Measurements from ENCODE around the gene PCGF1.

PCGF1 gene

DNA sequence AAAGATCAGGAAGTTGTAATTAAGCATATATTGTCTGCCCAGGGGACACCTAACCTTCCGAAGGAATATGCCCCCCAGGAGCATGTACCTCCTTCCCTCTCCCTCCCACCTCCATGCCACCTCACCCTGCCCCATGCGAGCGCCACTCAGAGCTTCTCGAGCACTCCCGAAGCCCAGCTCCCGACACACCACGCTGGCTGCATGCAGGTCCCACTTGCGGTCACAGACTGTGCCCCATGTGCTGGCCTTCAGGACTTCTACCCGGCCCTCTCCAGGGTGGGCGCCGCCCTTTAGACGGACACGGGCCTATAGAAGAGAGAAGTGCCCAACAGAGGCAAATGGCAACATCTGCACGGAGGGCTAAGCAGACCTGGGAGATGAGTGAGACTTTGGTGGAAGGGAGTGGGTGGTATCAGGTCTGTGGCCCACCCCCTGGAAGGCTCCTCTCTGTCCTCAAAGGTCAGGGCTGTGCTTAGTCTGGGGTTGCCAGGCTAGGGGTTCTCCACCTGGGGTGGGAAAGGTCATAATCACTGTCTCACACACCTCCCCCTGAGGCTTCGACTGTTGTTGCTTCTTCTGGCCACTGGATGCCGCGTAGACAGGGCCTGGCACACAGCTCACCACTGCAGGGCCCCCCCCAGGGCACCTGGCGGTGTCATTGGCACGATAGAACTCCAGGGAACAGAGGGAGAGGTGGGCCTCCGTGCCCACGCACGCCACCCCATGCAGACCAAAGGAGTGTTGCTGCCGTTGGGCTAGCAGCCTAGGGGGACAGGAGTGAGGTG is 28.9 kb upstream of the PCGF1 start:
- no peak for DNase-seq

DNA sequence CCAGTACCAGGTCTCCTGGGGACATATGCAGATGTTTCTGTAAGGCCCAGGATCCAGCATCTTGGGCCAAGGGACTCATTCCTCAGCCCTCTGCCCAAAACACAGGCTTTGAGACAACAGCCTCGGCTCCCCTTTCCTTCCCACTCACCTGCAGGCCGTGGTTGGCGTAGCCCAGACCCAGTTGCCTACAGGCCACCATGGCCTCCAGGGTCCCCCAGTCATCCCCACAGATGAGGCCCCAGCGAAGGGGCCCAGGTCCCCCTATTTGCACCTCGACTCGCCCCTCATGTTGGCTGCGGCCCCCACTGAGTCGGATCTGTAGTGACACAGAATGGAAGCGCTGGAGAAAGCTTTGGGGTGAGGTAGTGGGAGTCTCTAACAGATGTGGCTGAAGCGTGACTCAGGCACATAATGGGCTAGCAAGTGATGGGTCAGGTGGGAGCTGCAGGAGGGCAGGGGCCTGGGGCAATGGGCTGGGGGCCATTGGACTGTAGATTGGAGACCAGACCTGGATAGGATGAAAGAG is 28.0 kb upstream of the PCGF1 start:
- no peak for DNase-seq

DNA sequence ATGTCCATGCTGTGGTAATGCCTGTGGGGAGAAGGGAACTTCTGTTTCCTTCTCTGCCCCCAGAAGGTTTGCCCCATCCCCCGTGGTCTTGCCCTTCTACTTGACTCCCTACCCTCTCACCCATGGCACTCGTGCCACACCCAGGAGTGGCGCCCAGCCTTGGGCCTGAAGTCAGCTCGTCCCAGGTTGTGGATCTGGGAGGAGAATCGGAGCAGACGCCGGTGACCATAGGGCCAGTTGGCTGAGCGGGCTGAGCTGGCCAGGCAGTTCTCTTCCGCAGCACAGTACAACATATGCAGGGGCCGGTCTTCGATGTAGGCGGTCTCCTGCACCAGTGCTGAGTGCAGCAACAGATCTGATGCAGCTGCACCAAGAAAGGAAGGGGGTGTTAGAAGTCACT is 26.9 kb upstream of the PCGF1 start:
- DNase-seq = no peak

DNA sequence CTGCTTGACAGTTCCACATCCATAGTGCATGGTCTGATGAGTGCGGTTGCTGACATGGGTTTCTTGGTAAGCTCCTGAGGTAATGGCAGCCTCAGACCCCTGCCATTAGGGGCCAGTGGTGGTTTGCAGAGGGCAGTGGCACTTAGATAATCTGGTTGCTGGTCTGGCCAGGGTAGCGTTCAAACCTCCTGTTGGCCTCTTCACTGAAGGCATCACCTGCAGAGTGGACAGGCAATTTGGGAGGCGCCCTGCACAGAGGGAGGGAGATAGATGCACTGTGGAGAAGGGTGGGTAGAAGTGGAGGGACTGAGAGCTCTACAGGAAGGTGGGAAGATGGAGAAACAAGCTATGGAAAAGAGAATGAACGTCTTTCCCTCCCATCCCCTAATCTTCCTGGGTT is 26.0 kb upstream of the PCGF1 start:
- DNase-seq = no peak

DNA sequence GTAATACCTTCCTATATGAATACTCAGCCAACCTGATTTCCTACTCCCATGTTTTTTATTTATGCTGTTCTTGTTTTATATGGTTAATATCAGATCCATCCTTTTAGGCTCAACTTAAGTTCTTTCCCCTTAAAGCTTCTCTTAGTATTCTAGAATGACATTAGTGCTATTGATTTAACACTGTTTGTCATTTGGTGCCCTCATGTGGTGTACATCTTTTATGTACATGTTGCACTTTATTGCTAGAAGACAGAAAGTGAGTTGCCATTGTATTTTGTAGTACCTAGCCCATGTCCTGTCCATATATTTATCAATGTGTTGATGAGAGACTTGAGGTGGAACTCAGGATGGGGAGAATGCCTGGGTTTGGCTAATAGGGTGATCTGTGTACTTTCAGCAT is 24.7 kb upstream of the PCGF1 start:
- DNase-seq = no peak

DNA sequence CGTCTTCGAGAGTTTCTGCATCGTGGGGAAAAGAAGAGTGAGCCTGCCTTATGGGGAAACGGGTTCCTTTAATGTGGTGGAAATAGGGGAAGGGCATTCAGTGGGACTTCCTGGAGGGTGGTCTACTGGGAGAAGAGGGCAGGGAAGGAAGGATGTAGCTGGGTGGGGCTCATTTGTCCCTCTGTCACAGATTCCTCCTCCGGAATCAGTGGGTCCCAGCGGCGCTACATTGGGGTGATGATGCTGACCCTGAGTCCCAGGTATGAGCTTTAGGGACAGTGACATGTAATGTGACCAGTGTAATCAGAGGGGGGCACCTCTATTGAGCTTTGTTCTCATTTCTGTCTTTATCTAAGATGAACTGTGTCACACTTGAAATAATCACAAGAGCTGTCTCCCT is 24.2 kb upstream of the PCGF1 start:
- DNase-seq = no peak

DNA sequence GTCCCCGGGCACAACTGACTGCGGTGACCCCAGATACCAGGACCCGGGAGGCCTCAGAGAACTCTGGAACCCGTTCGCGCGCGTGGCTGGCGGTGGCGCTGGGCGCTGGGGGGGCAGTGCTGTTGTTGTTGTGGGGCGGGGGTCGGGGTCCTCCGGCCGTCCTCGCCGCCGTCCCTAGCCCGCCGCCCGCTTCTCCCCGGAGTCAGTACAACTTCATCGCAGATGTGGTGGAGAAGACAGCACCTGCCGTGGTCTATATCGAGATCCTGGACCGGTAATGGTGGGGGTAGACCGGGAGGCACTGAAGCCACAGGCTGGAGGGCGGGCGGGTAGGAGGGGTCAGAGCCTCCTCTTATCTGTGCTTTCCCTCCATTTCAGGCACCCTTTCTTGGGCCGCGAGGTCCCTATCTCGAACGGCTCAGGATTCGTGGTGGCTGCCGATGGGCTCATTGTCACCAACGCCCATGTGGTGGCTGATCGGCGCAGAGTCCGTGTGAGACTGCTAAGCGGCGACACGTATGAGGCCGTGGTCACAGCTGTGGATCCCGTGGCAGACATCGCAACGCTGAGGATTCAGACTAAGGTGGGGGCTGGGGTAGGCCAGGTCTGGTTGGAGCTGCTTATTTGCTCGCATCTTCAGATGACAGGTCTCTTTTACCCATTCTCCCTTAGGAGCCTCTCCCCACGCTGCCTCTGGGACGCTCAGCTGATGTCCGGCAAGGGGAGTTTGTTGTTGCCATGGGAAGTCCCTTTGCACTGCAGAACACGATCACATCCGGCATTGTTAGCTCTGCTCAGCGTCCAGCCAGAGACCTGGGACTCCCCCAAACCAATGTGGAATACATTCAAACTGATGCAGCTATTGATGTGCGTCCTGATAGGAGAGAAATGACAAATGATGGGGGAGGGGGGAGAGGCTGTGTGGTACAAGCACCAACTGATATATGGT is 23.0 kb upstream of the PCGF1 start:
- DNase-seq = peak; percentile 68

DNA sequence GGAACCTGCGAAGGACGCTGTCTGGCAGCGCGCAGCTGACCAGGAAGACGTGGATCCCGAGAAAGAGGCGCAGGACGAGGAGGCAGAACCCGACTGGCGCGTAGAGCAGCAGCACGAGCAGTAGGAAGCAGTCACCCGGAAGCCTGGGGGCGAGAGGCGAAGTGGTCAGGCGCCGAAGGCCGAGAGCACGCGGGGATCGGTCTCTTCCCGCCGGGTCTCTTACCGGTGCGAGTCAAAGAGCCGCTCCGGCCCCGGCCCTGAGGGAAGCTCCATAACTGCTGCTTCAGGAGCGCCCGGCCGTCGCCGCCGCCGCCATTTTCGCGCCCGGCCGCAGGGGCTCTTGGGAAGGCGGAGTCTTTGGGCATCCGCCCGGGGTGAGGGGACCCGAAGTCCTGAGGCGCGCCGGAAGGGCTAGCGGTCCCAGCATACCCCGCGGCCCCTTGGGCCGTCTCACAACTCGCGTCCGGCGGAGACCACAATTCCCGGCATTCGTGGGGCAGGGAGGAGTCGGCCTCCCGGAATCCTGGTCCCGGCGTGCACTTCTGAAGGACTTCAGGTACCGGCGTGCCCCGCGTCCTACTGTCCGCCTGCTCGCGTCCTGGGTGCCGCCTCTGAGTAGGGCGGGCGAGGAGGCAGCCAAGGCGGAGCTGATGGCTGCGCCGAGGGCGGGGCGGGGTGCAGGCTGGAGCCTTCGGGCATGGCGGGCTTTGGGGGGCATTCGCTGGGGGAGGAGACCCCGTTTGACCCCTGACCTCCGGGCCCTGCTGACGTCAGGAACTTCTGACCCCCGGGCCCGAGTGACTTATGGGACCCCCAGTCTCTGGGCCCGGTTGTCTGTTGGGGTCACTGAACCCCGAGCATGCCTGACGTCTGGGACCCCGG is 22.1 kb upstream of the PCGF1 start, which contains the start of the genes AUP1 and HTRA2:
Gene AUP1, minus strand, starts transcription at position 350 of the 882 bp plus-strand sequence. Its CDS starts 77 bp downstream, at position 273.
Gene HTRA2, plus strand, starts transcription at position 577 of the 882 bp plus-strand sequence. Its CDS starts 74 bp downstream, at position 651.
- peak; percentile 95 for DNase-seq

DNA sequence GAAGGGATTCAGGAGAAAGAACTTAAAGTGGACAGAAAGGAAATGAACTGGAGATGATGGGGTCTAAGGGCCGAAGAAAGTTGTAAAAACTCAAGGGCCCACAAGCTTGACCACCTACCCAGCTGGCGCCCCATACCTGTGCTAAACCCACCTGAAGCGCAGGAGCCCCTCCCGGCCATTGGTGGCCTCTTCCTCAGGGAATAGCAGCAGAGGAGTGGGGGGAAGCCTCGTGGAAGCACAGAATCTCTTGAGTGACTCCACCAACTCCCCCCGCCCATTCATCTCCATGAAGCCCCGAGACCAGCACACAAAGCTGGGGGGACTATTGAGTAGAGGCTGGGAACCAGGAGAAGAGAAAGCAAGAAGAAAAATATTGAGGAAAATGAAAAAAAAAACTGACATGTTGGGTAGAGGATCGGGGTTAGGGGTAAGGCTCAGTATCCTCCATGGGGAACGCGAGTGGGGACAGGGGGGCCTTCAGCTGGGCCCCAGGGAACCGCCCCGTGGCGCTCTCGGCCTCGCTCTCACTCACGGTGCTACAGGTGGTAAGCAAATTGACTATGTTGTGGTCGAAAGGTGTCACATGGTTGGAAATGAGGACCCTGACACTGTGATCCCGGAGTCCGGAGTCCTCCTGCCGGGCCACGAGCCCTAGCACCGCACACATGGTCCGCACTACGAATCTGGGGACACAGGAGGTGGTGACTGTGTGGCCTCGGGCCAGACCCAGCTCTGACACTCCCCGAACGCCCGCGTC is 21.3 kb upstream of the PCGF1 start:
- DNase-seq = peak; percentile 33

DNA sequence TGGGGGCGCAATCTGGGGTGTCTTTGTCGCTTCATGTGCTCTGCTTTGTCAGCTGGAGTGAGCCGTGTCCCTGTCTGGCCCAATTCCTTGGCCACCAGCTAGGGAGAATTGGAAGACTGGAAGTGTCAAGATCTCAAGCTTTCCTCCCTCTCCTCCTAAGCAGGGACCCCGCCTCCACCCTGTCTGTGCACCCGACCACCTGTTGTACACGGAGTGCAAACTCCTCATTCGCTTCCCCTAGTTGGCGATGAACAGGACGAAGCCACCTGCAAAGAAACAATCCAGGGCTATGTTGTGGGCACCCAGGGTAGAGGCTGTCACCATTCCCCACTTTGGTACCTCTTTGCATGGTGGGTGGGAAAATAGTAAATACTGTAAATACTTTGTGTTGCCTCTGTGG is 20.2 kb upstream of the PCGF1 start:
- no peak for DNase-seq

DNA sequence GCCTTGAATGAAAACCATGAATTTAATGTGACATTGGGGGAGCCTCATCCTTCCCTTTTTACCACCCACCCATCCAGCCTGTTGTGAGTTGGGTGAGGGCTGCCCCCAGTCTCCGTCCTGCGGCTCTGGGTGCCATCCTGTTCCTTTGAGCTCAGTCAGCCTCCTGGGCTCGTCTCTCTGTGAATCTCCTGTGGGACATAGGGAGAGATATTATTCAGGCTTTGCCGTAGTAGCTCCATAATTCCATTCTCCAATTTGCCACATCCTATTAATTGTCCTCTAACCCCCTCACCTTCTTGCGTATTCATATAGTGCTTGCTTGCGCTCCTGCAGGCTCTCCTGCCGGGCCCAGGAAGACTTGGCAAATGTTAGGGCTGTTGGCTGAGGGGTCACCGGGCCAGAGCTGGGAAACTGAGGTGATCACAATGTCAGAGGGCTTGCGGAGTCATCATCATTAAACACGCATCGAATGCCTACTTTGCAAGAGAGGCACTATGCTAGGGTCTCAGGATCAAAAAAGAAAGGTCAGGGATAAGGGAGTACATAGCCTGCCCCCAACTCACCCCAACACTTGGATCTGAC is 19.2 kb upstream of the PCGF1 start:
- no peak for DNase-seq

DNA sequence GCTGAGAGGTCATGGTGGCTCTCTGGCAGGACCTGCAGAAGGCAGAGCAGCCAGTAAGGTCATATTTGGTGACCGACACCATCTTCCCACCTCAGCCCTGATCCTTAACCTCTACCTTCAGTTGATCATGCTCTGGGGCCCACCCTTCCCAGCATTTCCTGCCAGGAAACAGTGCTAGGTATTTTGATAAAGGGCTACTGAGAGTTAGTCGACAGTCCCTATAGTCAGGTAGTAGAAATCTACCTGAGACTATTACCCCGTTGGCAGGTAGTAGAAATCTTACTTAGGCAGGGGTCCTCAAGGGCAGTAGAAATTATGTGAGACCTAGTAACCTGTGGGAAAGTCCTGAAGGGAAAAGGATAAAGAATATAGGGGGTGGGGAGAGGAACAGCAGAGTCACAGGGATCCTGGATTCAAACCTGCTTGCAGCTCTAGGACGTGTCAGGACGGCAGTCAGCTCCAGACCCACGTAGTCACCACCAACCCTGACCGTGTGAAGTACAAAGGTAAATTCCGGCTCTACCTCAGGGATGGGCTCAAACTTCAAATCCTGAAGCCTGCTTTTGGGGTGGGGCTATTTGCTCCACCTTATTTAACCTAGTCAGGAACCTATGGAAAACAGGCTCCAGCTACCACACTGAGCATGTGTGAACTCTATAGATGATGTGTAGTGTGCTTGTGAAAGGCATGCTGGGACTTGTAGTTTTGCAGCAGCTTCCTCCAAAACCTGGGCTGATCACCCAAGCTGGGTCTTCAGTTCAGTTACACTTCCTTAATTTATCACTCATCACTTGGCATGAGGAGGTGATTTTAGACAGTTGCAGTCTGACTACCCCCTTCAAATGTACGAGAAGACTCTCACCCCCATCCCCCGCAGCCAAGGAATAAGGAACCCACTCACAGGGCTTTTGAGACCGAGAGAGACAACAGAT is 18.5 kb upstream of the PCGF1 start, which contains the start of gene DQX1:
Gene DQX1, minus strand, starts transcription at position 515 of the 932 bp plus-strand sequence. Its CDS starts 502 bp downstream, at position 13.
- DNase-seq = peak; percentile 69

DNA sequence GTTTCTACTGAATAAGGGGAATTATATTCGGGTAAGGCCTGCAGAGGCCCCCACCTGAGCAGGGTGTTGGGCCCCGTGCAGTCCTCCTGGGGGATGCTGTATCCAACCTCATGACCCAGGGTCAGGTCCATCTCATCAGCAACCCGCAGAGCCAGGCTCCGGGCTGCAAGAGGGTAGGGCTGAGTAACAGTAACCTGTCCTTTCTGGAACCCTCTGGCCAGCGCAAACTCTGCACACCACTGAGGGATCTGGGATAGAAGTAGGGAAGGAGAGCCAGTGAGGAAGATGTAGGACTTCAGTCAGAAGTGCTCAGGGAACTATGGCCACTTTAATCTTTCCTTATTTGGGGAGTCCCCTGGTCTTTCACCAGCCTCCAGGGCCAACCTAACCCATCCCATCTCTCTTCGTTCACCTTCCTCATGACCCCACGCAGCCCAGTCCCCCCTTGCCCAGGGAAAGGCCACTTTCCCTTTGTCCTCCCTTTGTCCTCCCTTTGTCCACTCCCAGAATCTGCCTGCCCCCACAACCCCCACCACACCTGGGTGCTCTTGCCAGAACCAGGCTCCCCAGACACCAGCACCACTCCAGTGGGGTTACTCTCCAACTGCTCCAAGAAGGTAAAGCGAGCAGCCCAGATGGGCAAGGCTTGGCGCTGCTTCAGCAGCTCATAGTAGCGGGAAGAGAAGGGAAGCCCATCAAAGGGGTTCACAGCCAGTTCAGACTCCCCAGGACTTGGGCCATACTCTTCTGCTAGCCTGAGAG is 17.6 kb upstream of the PCGF1 start:
- no peak for DNase-seq

DNA sequence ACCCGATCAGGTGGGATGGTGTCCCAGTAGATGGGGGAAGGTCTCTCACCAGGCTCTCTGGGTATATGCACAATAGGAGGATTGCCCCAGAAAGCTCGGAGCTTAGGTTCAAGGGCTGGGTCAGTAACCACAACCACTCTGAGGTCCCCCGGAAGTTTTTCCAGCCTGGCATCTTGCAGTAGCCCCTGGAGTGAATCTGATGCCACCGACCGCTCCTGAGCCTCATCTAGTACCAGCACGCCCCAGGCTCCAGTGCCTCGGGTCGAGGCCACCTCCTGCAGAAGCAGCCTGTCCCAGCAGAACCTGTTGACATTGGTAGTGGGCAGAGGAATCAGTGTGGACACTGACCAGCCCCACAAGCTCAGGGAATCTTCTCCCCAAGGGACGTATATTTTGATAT is 16.5 kb upstream of the PCGF1 start:
- no peak for DNase-seq

DNA sequence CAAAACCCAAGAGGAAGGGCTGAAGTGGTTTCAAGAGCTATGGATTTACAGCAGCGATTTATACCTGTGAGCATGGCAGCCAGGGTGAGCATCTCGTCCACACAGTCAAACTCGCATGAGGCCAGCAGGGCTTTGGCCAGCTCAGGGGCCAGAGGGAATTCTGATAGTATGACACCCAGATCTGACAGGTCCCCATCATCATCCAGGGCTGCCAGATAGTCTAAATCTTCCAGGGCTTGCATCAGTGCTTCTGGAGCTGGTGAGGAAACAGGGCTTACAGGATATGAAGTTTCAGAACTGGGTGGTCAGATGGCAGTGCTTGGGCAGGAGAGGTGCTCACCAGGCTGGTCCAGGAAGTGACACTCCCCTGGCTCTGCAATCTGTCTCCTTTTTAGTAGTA is 15.0 kb upstream of the PCGF1 start:
- no peak for DNase-seq

DNA sequence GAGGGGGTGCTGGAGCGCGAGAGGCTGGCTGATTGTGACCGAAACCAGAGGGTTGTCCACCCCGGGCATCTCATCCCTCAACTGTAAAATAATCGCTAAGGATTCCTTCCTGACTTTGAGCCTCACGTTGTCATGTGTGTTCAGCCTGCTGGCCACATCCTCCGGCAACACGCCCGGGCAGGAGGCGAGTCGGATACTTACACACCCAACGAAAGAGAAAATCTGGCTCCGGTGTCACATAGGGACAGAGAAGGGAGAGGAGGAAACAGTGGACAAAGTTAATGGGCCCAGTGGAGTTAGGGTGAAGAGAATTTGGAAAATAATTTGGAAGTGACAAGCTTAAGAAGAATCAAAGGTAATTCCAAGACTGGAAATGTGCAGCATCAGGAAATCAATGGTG is 9.2 kb upstream of the PCGF1 start:
- no peak for DNase-seq

DNA sequence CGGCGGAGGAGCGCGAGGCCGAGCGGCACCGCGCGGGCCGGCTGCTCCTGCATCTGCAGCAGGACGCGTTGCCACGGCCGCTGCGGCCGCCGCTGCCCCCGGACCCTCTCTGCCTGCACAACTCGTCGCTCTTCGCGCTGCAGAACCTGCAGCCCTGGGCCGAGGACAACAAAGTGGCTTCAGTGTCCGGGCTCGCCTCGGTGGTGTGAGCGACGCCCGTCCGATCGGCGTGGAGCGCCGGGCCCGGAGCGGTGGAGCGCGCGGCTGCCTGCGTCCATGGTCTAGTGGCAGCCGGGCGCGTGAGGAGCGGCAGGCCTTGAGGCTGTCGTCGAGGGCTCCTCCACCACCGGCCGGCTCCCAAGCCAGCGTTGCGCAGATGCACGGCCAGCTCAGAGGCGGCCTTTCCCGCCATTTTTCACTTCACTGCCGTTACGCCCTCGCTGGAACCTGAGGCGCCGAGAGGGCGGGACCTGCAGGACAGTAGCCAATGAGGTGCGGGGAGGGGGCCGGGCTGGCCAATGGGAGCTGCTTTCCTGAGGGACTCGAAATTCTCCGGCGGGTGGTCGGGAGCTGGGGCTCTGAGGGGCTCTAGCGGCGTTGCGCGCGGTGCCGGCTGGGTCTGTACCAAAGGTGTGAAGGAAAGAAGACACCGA is 8.6 kb upstream of the PCGF1 start:
- DNase-seq = peak; percentile 79

DNA sequence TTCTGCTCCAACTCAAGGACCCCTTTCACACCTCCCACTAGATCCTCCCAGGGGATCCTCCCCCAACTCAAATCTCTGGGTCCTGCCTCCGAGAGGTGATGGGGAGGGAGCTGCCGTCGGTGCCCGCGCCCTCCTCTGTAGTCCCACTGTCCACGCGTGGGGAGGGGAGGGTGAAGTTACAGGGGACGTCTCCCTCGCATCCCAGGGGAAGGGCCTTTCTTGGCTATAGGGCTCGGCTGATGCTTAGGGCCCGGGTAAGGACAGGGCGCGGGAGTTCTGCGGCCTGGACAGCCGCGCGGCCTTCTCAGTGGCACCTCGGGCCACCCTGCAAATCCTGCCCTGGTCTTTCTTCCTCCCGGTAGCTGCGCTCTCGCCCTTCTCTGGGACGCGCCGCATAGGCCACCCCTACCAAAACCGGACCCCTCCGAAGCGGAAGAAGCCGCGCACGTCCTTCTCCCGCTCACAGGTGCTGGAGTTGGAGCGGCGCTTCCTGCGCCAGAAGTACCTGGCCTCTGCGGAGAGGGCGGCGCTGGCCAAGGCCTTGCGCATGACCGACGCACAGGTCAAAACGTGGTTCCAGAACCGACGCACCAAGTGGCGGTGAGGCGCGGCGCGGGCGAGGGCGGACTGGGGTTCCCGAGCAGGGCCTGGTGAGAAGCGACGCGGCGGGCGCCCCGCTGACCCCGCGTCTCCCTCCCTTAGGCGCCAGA is 7.9 kb upstream of the PCGF1 start:
- DNase-seq = no peak

Data from CD4-positive, alpha-beta T cell treated with Interleukin-15 for 1 hour (primary cell).